Type B pancreatic cell (in vitro differentiated cells): Measurements from ENCODE around the gene NOX5. TPM values are rescaled to one million over a fixed set of nuclear protein-coding genes. Genes with fewer than 3 reads are reported as not detected.

ENCODE experiments used
- DNase-seq: peaks from one replicate; pipeline ENCODE4 v3.0.0; 2021; ENCODE audit warnings: mixed read lengths; ENCODE audit not compliant: unreplicated experiment; ENCODE audit errors: extremely low spot score
- H3K27ac Mint-ChIP-seq: 2 replicates; pipeline ENCODE4 v1.8.0; 2021; ENCODE audit warnings: mild to moderate bottlenecking, mixed read lengths
- H3K27me3 Mint-ChIP-seq: 2 replicates; pipeline ENCODE4 v1.8.0; 2021; ENCODE audit warnings: mixed read lengths
- H3K36me3 Mint-ChIP-seq: 2 replicates; pipeline ENCODE4 v1.8.0; 2021; ENCODE audit warnings: mixed read lengths
- H3K4me1 Mint-ChIP-seq: one replicate; pipeline ENCODE4 v1.8.0; 2021; ENCODE audit warnings: mixed read lengths; ENCODE audit not compliant: unreplicated experiment
- H3K4me3 Mint-ChIP-seq: 2 replicates; pipeline ENCODE4 v1.8.0; 2021; ENCODE audit warnings: mild to moderate bottlenecking, mixed read lengths
- H3K9me3 Mint-ChIP-seq: 2 replicates; pipeline ENCODE4 v1.8.0; 2021; ENCODE audit warnings: mixed read lengths
- CTCF ChIP-seq: fragments of 200-600 bp; sonication (generic); conservative IDR thresholded peaks from 2 replicates; pipeline ENCODE4 v1.5.0; 2021; ENCODE audit warnings: antibody characterized with exemption, mild to moderate bottlenecking
- total RNA-seq: library from RNA; stranded (reverse); gene quantifications from 2 replicates; pipeline ENCODE4 v1.2.1, GENCODE V29; 2021; ENCODE audit warnings: low replicate concordance

NOX5 gene
- total RNA-seq, 1 donor from 2014 or later, result not detected

GRCh38 chr15:69070396-69070795 lies 55.9 kb downstream of the NOX5 start:
- Mint-ChIP-seq H3K27me3 (peaks cover 4% of the 10 kb centered on the region), H3K36me3 (no peaks in the 10 kb centered on the region), H3K4me1 (peaks cover 17% of the 10 kb centered on the region), H3K4me3 (no peak overlapping the region), H3K9me3 (peaks cover 8% of the 10 kb centered on the region), H3K27ac (no peak overlapping the region)
- DNase-seq, result no peak
- TF ChIP-seq CTCF, result no peak

- no peak overlapping the region for H3K4me3 Mint-ChIP-seq
- H3K4me1 Mint-ChIP-seq, result peaks cover 12% of the 10 kb centered on the region
- no peaks in the 10 kb centered on the region for H3K36me3 Mint-ChIP-seq
- no peak for DNase-seq
- TF ChIP-seq CTCF, result no peak
- H3K9me3 Mint-ChIP-seq, result peaks cover 8% of the 10 kb centered on the region
- H3K27me3 Mint-ChIP-seq, result peaks cover 4% of the 10 kb centered on the region
- H3K27ac Mint-ChIP-seq, result no peak overlapping the region
Measured at GRCh38 chr15:69071260-69071659, 56.8 kb downstream of the NOX5 start.

GRCh38 chr15:69072906-69073305 lies 58.4 kb downstream of the NOX5 start:
- H3K4me1 Mint-ChIP-seq, result peaks cover 8% of the 10 kb centered on the region
- no peaks in the 10 kb centered on the region for H3K36me3 Mint-ChIP-seq
- H3K4me3 Mint-ChIP-seq, result no peak overlapping the region
- no peak for DNase-seq
- peaks cover 8% of the 10 kb centered on the region for H3K9me3 Mint-ChIP-seq
- no peak overlapping the region for H3K27ac Mint-ChIP-seq
- no peak for TF ChIP-seq CTCF
- H3K27me3 Mint-ChIP-seq, result peaks cover 4% of the 10 kb centered on the region

GRCh38 chr15:69074001-69074842 lies 59.7 kb downstream of the NOX5 start:
- peaks cover 8% of the 10 kb centered on the region for H3K4me1 Mint-ChIP-seq
- H3K36me3 Mint-ChIP-seq, result no peaks in the 10 kb centered on the region
- H3K9me3 Mint-ChIP-seq, result peaks cover 8% of the 10 kb centered on the region
- DNase-seq, result no peak
- peak; percentile 28 for TF ChIP-seq CTCF
- H3K27ac Mint-ChIP-seq, result peak overlapping the region; percentile 78
- H3K4me3 Mint-ChIP-seq, result peak overlapping the region; percentile 86
- H3K27me3 Mint-ChIP-seq, result peaks cover 4% of the 10 kb centered on the region

GRCh38 chr15:69074843-69075224 lies 60.3 kb downstream of the NOX5 start:
- H3K27ac Mint-ChIP-seq, result peak overlapping the region; percentile 78
- peak overlapping the region; percentile 86 for H3K4me3 Mint-ChIP-seq
- DNase-seq, result no peak
- H3K27me3 Mint-ChIP-seq, result peaks cover 4% of the 10 kb centered on the region
- H3K9me3 Mint-ChIP-seq, result peaks cover 8% of the 10 kb centered on the region
- H3K4me1 Mint-ChIP-seq, result peaks cover 8% of the 10 kb centered on the region
- H3K36me3 Mint-ChIP-seq, result no peaks in the 10 kb centered on the region
- TF ChIP-seq CTCF, result no peak
